Measurements from ENCODE around the gene SLC23A2.

DNA sequence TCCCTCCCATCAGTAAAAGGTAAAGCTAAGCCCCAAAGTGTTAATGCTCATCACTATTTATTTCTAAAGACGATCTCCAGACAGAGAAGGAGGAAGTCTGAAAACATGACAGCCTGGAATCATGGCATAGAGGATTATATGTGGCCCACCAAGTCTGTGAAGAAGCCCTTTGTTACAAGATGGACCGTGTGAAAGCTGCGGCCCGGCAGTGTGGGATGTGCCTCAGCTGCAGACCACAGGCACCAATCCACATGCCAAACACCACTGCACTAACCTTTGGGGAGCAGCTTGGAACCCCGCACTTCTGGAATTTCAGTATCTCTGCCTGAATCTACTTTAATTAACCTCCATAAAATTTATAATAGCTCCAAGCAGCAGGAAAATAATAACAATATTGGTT lies 90.4 kb downstream of the SLC23A2 start:
- TF ChIP-seq, protein P1, sequence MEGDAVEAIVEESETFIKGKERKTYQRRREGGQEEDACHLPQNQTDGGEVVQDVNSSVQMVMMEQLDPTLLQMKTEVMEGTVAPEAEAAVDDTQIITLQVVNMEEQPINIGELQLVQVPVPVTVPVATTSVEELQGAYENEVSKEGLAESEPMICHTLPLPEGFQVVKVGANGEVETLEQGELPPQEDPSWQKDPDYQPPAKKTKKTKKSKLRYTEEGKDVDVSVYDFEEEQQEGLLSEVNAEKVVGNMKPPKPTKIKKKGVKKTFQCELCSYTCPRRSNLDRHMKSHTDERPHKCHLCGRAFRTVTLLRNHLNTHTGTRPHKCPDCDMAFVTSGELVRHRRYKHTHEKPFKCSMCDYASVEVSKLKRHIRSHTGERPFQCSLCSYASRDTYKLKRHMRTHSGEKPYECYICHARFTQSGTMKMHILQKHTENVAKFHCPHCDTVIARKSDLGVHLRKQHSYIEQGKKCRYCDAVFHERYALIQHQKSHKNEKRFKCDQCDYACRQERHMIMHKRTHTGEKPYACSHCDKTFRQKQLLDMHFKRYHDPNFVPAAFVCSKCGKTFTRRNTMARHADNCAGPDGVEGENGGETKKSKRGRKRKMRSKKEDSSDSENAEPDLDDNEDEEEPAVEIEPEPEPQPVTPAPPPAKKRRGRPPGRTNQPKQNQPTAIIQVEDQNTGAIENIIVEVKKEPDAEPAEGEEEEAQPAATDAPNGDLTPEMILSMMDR (conservative IDR thresholded peaks at IDR 0.05): no peak
- no peak for TF ChIP-seq EZH2 (IDR thresholded peaks at IDR 0.05; ENCODE audit: low read depth)

Measured in PC-9 (cell line).